GM12873 (cell line): ENCODE measurements around the gene TMPRSS5.

Source experiments
- CTCF ChIP-seq: IDR thresholded peaks from 2 replicates; pipeline ENCODE4 v1.5.1; 2012; ENCODE audit warnings: low read depth, mild to moderate bottlenecking, moderate library complexity, low read length, control low read depth; ENCODE audit not compliant: insufficient read depth; ENCODE audit errors: missing control alignments

TMPRSS5 gene

GRCh38 chr11:113725913-113726312 lies 19.8 kb upstream of the TMPRSS5 start:
- no peak for TF ChIP-seq CTCF

GRCh38 chr11:113725407-113725806 lies 19.3 kb upstream of the TMPRSS5 start:
- TF ChIP-seq CTCF: no peak

- no peak for TF ChIP-seq CTCF
These were observed 18.7 kb upstream of the TMPRSS5 start for GRCh38 chr11:113724778-113725177.

GRCh38 chr11:113723787-113724186 lies 17.7 kb upstream of the TMPRSS5 start:
- no peak for TF ChIP-seq CTCF

GRCh38 chr11:113722934-113723333 lies 16.8 kb upstream of the TMPRSS5 start:
- no peak for TF ChIP-seq CTCF

GRCh38 chr11:113722221-113722620 lies 16.1 kb upstream of the TMPRSS5 start:
- TF ChIP-seq CTCF: no peak

- TF ChIP-seq CTCF: no peak
These were observed 15.5 kb upstream of the TMPRSS5 start for GRCh38 chr11:113721462-113722066.
